HepG2 (cell line): ENCODE measurements around the gene P2RX6. TPM values are rescaled to one million over a fixed set of nuclear protein-coding genes. Genes with fewer than 3 reads are reported as not detected.

Source experiments
- ATAC-seq: fragments of 200-7000 bp; cut with Tn5 transposase; 3 replicates; pipeline ENCODE4 v1.9.1; 2020; ENCODE audit warnings: mild to moderate bottlenecking, moderate library complexity
- BruUV-seq: library from RNA; stranded (reverse); fragments of 400-500 nt; replicated peaks from 2 replicates; lab custom pipeline; 2021; lab: Mats Ljungman, UMichigan
- CTCF ChIA-PET: fragments of 300-600 bp; formaldehyde crosslinking; extraction: SDS; loops from one replicate; lab custom pipeline; 2021; ENCODE audit warnings: low total read pairs, inconsistent platforms, low intra/inter-chr PET ratio; lab: Yijun Ruan, JAX
- POLR2A ChIA-PET: fragments of 350-600 bp; sonication (Branson Sonifier 250); formaldehyde crosslinking; loops from one replicate; lab custom pipeline; 2020; ENCODE audit warnings: antibody characterized with exemption, inconsistent platforms; lab: Yijun Ruan, JAX
- DNase-seq: peaks from one replicate; pipeline ENCODE4 v3.0.0-alpha.2; 2015; ENCODE audit warnings: low spot score
- FAIRE-seq: peaks from 3 replicates; lab custom pipeline; 2011; peaks lifted over from hg19 to GRCh38; lab: Jason Lieb, UNC
- H2AFZ ChIP-seq: one replicate; pipeline ENCODE4 v1.6.1; 2011; ENCODE audit warnings: low read length, inconsistent platforms
- H3K27ac ChIP-seq: fragments of 300-600 bp; 3 replicates; pipeline ENCODE4 v1.8.0; 2011; ENCODE audit warnings: mixed run types, mild to moderate bottlenecking, mixed read lengths, low read length, inconsistent platforms; ENCODE audit not compliant: insufficient read depth; ENCODE audit errors: extremely low read length
- H3K27me3 ChIP-seq, 2 experiments: fragments of 200-600 bp in 1 of 2; 2 replicates in 1 of 2; 3 replicates in 1 of 2; pipeline versions ENCODE4 v1.6.0 to v1.8.0; 2011; ENCODE audit warnings: low read length in 2 of 2, mild to moderate bottlenecking in 2 of 2, moderate library complexity in 2 of 2, inconsistent platforms in 1 of 2; ENCODE audit not compliant: insufficient read depth in 2 of 2, control insufficient read depth in 1 of 2
- H3K36me3 ChIP-seq, 2 experiments: fragments of 200-600 bp in 1 of 2; replicated peaks in 1 of 2; 2 replicates in 1 of 2; 3 replicates in 1 of 2; pipeline versions ENCODE4 v1.5.1 to v1.8.0; 2011; ENCODE audit warnings: low read length in 2 of 2, inconsistent platforms in 1 of 2; ENCODE audit not compliant: insufficient read depth in 2 of 2, control insufficient read depth in 1 of 2
- H3K4me1 ChIP-seq: 2 replicates; pipeline ENCODE4 v1.5.1; 2012; ENCODE audit warnings: low read length, inconsistent platforms; ENCODE audit not compliant: insufficient read depth
- H3K4me2 ChIP-seq: 2 replicates; pipeline ENCODE4 v1.6.0; 2011; ENCODE audit warnings: low read depth, low read length, inconsistent platforms
- H3K4me3 ChIP-seq, 3 experiments: fragments of 200-600 bp in 1 of 3; sonication (generic), shearing (Covaris generic) in 1 of 3; replicated peaks in 1 of 3; 2 replicates each; pipeline ENCODE4 v1.5.1; 2011 to 2016; ENCODE audit warnings: low read length in 3 of 3, inconsistent platforms in 2 of 3, low read depth in 2 of 3, mild to moderate bottlenecking in 2 of 3, control low read depth in 1 of 3, mixed read lengths in 1 of 3; ENCODE audit not compliant: insufficient read depth in 1 of 3
- H3K79me2 ChIP-seq: one replicate; pipeline ENCODE4 v1.6.1; 2011; ENCODE audit warnings: low read length, inconsistent platforms; ENCODE audit not compliant: insufficient read depth
- H3K9ac ChIP-seq: 2 replicates; pipeline ENCODE4 v1.6.0; 2011; ENCODE audit warnings: mild to moderate bottlenecking, low read depth, low read length, inconsistent platforms; ENCODE audit not compliant: insufficient read depth
- H3K9me3 ChIP-seq: 2 replicates; pipeline ENCODE4 v1.5.1; 2012; ENCODE audit warnings: mild to moderate bottlenecking, low read length
- H4K20me1 ChIP-seq: 2 replicates; pipeline ENCODE4 v1.6.0; 2011; ENCODE audit warnings: inconsistent platforms, mild to moderate bottlenecking, low read length, moderate library complexity; ENCODE audit not compliant: insufficient read depth
- CBFB ChIP-seq: sonication (generic); formaldehyde crosslinking; IDR thresholded peaks from 2 replicates; pipeline ENCODE4 v1.4.0; 2020; ENCODE audit warnings: missing genetic modification reagents
- CREBL2 ChIP-seq: sonication (generic); formaldehyde crosslinking; IDR thresholded peaks from 2 replicates; pipeline ENCODE4 v1.8.1; 2023; ENCODE audit warnings: missing genetic modification reagents, mild to moderate bottlenecking, borderline replicate concordance
- HBP1 ChIP-seq: IDR thresholded peaks from 2 replicates; pipeline ENCODE4 v1.6.1; 2016; ENCODE audit warnings: low read depth, control low read depth
- HMGA1 ChIP-seq: sonication (generic); formaldehyde crosslinking; conservative IDR thresholded peaks from 2 replicates; pipeline ENCODE4 v1.4.0; 2020; ENCODE audit warnings: missing genetic modification reagents
- HMGXB4 ChIP-seq, 2 experiments: sonication (generic) in 1 of 2; formaldehyde crosslinking in 1 of 2; IDR thresholded peaks; 2 replicates each; pipeline versions ENCODE4 v1.4.0 to v1.6.1; 2018 to 2020; ENCODE audit warnings: missing genetic modification reagents in 2 of 2, borderline replicate concordance in 1 of 2, low read depth in 1 of 2, mild to moderate bottlenecking in 1 of 2, missing biosample characterization in 1 of 2
- NFE2 ChIP-seq: sonication (generic); formaldehyde crosslinking; IDR thresholded peaks from 2 replicates; pipeline ENCODE4 v1.4.0; 2020; ENCODE audit warnings: missing genetic modification reagents
- PITX1 ChIP-seq: sonication (generic); formaldehyde crosslinking; IDR thresholded peaks from 2 replicates; pipeline ENCODE4 v1.5.1; 2020; ENCODE audit warnings: mild to moderate bottlenecking, missing genetic modification reagents
- PREB ChIP-seq: sonication (generic); formaldehyde crosslinking; IDR thresholded peaks from 2 replicates; pipeline ENCODE4 v1.4.0; 2020; ENCODE audit warnings: missing genetic modification reagents
- ZBTB14 ChIP-seq: sonication (generic); formaldehyde crosslinking; IDR thresholded peaks from 2 replicates; pipeline ENCODE4 v1.4.0; 2020; ENCODE audit warnings: missing genetic modification reagents
- ZFX ChIP-seq: sonication (generic); formaldehyde crosslinking; IDR thresholded peaks from 2 replicates; pipeline ENCODE4 v1.4.0; 2020; ENCODE audit warnings: mild to moderate bottlenecking, low read depth, missing genetic modification reagents, moderate library complexity
- ZNF205 ChIP-seq: IDR thresholded peaks from 2 replicates; pipeline ENCODE4 v1.6.1; 2018; ENCODE audit warnings: missing biosample characterization, missing genetic modification reagents
- ZNF580 ChIP-seq: IDR thresholded peaks from 2 replicates; pipeline ENCODE4 v1.6.1; 2016; ENCODE audit warnings: low read depth, borderline replicate concordance
- WGBS: methylation state at CpG from one replicate; pipeline ENCODE4 v1.1.6; 2017; ENCODE audit warnings: low lambda C conversion rate; 5-methylcytosine and 5-hydroxymethylcytosine counted together
- in situ Hi-C: cut with HindIII; loops from 2 replicates; pipeline ENCODE4 v1.10.0; 2017; ENCODE audit warnings: low pct_unique_long_range_greater_than_20kb; ENCODE audit not compliant: extremely low pct_ligation_motif_present
- intact Hi-C: fragments of 100-400 bp; cut with micrococcal nuclease; formaldehyde crosslinking; loops from one replicate; pipeline ENCODE4 v1.10.0; 2022; ENCODE audit not compliant: unreplicated experiment
- polyA plus RNA-seq, 8 experiments: library from polyadenylated mRNA; depleted of rRNA in 3 of 8; stranded (reverse) in 7 of 8; unstranded in 1 of 8; fragments of >200 nt; fragmentation: Illumina TruSeq in 4 of 8; extraction: Trizol in 4 of 8; gene quantifications; 2 replicates each; pipeline versions ENCODE4 v1.2.1 to v1.2.3, GENCODE V29; 2011 to 2016; ENCODE audit warnings: low read depth in 4 of 8, missing spikeins in 1 of 8, mixed read lengths in 1 of 8; ENCODE audit not compliant: insufficient read depth in 1 of 8
- total RNA-seq, 5 experiments: library from RNA; depleted of rRNA; stranded (reverse); fragments of >200 nt; fragmentation: Illumina TruSeq; extraction: Trizol; gene quantifications; 2 replicates each; pipeline ENCODE4 v1.2.3, GENCODE V29; 2016; ENCODE audit warnings: low read depth in 1 of 5

P2RX6 gene
- total and polyA plus RNA-seq, 2 of the 13 experiments (the other 11 are each of a cell fraction or from before 2014, with no cell fraction given): 0.04 to 0.12 TPM

GRCh38 chr22:21042978-21043859, 28.3 kb downstream of the P2RX6 start:
- no peak for ATAC-seq
- peaks cover 12% of the 10 kb centered on the region; the same call in 1 of the 2 replicates for H3K4me1 ChIP-seq
- TF ChIP-seq CBFB (CRISPR knock-in tag) (no peak), ZFX (no peak), HMGA1 (CRISPR knock-in tag) (no peak), ZNF205 (CRISPR knock-in tag) (no peak), PREB (no peak), PITX1 (CRISPR knock-in tag) (no peak), ZBTB14 (no peak), HMGXB4 (CRISPR knock-in tag; IDR thresholded peaks at IDR 0.05; ENCODE audit: borderline replicate concordance in 1 of 2, low read depth in 1 of 2) (no peak), ZNF580 (CRISPR knock-in tag) (no peak), NFE2 (CRISPR knock-in tag) (no peak), CREBL2 (CRISPR knock-in tag) (no peak), HBP1 (no peak)
- H3K27me3 ChIP-seq: peaks cover 4 to 31% of the 10 kb centered on the region in 2 experiments; a peak in 4 of 5 replicates
- ChIA-PET CTCF (no interaction called here), POLR2A (no interaction called here)
- no peak for FAIRE-seq
- in situ Hi-C loops (no loop called here), intact Hi-C loops (no loop called here)
- no peaks in the 10 kb centered on the region; the same call in 1 of the 2 replicates for H4K20me1 ChIP-seq
- WGBS: 17% methylated on average over 5 of the region's 6 CpGs
- H3K9me3 ChIP-seq: no peaks in the 10 kb centered on the region
- DNase-seq: no peak
- H3K4me2 ChIP-seq: no peak overlapping the region
- H3K27ac ChIP-seq: no peak overlapping the region
- no peak overlapping the region for H3K9ac ChIP-seq
- no peaks in the 10 kb centered on the region for H3K79me2 ChIP-seq
- H2AFZ ChIP-seq: no peak overlapping the region
- H3K36me3 ChIP-seq: no peaks in the 10 kb centered on the region
- no peak overlapping the region for H3K4me3 ChIP-seq
- no TSS peak for BruUV-seq
